Fibroblast of skin of right quadriceps (primary cell): Measurements from ENCODE around the gene CELF1.

Source experiments
- DNase-seq: peaks from one replicate; pipeline ENCODE4 v3.0.0-alpha.2; 2013

CELF1 gene

DNA sequence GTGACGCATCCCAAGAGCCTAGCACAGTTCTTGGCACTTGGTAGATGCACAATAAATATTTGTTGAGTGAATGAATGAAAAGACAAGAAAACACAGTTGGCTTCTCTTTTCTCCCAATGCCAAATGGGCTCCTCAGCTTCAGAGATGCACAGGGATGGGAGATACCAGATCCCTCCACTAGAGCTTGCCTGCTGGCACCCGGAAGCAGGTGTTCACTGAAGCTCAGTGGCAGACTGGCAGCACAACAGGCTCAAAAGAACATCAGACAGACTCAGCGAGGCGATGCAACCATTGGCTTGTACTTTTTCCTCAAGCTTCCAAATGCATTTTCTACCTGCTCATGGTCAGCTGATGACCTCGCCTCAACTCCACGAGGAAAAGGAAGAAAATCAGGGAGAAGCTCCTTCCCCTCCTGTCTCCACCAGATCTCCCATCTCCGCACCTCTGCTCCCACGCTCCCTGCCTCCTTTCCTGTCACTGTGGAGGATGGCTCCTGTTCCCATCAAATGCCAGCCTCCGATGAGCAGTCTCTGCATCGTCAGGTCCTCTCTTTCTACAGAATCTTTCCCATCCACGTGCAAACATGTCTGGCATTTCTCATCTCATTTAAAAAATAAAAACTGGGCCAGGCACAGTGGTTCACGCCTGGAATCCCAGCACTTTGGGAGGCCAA lies 109.8 kb downstream of the CELF1 start:
- DNase-seq, result no peak

DNA sequence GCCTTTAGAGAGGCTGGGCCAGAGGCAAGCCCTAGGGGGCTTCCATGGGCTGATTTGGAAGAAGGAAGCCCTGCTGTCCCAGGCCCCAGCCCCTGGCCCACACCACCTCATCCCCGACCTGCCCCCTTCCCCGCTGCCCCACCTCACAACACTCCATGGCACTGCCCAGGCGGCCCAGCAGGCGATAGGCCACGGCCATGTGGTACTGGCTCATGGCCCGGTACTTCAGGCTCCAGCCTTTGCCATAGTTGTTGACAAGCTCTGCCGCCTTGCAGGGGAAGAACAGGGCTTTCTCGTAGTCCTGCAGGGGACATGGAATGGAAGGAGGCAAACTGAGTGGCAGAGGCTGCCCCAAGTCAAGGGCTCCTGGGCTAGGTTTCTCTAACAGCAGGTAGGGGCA lies 110.4 kb downstream of the CELF1 start:
- DNase-seq, result no peak

DNA sequence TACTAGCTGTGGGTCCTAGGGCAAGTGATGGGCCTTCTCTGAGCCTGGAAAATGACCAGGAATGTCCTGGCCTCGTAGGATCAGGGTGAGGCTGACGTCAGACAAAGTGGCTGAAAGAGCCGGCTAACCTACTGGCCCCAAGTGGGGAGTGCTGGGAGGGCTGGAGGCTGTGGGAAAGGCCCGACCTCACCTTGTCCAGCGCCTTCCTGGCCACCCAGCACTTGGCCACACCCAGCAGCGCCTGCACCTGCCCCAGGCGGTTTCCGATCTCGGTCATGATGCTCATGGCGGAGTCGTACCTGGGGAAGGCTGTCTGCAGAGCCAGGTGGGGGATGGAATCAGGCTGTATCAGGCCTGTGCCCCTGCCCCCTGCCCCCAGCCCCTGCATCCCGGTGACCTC lies 111.5 kb downstream of the CELF1 start:
- no peak for DNase-seq

DNA sequence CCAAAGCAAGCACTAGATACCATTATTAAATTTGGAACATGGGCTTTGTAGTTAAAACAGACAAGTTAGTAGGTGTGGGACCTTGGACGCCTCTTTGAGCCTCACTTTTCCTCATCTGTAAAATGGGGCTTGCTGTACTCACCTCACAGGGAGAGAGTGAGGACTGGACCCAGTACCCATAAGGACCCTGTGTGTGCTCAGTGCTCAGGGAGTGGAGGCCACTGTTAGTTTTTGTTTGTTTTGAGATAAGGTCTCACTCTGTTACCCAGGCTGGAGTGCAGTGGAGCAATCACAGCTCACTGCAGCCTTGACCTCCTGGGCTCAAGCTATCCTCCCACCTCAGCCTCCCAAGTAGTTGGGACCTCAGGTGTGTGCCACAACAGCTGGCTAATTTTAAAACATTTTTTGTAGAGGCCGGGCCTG lies 112.9 kb downstream of the CELF1 start:
- no peak for DNase-seq

DNA sequence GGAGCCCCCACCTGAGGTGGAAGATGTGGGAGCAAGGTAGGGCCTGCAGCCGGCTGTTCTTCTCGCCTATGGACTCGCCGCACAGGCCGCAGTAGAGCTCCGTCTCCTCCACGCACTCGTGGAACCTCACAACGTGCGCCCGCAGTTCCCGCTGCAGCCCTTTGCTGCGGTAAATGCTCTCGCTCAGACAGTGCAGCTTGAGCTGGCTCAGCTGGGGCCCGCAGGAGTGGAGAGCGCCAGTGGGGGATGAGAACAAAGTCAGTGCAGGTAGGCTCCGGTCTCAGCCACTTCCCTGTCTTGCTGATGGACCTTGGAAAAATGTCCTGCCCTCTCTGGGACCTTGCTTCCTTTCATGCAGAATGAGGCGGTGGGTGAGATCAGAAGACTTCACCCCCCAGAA lies 114.2 kb downstream of the CELF1 start:
- DNase-seq, result no peak

DNA sequence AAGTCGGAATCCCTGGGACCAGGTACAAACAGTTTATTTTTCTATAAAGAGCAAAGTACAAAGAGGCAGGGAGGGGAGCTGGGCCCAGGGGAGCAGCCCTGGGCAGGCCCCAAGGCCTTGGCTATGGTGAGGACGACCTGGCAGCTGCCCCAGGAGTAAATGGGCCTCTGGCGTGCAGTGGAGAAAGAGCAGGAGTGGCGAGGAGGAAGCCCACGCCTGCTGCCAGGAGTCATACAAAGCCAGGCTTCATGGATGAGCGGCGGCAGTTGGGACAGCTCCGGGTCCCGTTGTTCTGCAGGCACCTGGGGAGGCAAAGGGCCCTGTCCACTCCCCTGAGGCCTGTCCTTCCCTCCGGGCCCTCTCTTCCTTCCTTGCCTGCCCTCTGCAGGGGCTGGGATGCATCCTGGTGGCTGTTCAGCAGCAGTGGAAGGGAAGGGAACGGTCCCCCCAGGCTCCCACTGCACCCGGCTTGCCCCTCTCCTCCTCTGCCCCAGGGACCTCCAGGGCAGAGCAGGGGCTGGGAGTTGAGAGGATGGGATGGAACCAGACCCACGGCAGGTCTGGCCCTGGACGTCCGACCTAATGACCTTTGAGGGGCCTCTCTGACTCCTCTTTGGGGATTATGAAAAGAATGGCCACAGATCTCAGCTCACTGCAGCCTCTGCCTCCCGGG lies 115.0 kb downstream of the CELF1 start:
- no peak for DNase-seq

DNA sequence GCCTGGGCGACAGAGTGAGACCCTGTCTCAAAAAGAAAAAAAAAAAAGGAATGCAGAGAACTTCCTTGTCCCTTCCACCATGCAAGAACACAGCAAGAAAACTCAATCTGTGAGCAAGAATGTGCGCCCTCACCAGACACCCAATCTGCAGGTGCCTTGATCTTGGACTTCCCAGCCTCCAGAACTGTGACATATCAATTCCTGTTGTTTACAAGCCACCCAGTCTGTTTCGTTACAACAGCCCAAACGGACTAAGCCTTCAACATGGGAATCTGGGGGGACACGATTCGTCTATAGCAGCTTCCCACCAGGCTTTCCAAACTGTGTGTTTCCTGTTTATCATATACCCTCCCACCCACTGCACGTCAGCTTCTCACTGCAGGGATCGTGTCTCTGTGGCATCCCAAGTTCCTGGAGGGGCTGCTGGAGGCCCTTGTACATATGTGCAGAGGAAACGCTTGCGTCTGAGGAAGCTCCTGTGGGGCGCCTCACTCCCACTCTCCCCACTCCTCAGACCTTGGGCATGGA lies 115.7 kb downstream of the CELF1 start:
- no peak for DNase-seq

DNA sequence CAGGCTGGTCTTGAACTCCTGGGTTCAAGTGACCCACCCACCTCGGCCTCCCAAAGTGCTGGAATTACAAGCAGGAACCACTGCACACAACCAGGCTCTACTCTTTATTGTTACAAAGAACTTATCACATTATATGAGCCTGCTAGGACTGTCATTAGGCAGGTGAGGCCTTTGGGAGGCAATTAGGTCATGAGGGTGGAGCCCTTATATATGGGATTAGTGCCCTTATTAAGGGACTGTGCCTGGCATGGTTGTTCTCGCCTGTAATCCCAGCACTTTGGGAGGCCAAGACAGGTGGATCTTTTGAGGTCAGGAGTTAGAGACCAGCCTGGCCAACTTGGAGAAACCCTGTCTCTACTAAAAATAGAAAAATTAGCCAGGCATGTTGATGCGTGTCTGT lies 116.2 kb downstream of the CELF1 start:
- DNase-seq, result no peak

DNA sequence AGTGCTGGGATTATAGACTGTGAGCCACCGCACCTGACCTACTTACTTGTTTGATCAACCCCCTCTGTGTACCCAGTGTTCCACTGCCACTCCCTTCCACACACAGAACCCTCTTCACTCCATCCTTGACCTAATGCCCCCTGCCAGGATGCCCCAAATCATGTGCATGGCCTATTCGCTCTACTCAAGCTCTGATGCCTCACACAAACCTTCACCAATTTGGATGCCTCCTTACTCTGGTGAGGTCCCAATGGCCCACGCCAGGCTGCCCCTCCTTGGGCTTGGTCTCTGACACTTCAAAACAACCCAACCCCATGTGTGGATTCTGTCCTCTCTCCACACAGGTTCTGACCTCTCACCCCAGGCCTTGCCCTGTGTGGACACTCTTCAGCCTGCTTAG lies 117.2 kb downstream of the CELF1 start:
- no peak for DNase-seq

DNA sequence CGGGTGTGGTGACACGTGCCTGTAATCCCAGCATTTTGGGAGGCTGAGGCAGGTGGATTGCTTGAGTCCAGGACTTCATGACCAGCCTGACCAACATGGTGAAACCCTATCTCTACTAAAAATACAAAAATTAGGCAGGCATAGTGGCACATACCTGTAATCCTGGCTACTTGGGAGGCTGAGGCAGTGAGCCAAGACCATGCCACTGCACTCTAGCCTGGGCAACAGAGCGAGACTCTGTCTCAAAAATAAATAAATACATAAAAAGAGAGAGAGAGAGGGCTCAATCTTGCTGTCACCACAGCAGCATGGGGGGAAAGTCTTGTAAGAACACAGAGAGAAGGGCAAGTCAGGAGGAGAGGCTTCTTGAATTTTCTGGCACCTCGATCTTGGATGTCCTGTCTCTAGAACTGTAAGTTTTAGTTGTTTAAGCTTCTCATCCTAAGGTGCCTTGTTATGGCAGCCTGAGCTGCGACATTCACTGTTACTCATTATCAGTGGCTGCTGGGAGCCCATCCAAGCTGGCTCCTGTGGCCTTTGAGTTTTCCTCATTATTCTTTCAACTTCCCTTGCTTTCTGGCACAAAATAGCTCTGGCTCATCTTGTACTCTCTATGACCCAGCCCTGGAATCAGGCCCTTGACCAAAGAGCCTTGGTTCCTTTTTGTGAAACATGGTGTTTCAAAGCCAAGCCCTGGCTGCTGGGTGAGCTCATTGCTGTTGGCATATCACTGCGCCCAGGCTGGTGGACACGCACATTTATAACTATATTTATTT lies 118.7 kb downstream of the CELF1 start:
- peak; percentile 23 for DNase-seq

DNA sequence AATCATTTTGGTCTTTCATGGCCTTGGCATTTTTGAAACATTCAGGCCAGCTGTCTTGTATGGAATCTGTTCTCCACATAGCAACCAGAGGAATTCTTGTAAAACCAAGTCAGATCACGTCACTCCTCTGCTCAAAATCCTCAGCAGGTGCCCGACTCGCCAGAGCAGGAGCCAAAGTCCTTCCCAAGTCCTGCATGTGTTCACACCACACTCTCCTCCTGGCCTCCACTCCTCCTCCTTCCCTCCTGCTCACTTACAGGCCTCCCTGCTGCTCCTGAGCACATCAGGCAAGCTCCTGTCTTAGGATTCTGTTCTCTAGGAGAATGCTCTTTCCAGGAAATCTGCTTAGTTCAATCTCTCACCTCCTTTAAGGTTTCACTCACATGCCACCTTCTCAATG lies 119.8 kb downstream of the CELF1 start:
- no peak for DNase-seq

DNA sequence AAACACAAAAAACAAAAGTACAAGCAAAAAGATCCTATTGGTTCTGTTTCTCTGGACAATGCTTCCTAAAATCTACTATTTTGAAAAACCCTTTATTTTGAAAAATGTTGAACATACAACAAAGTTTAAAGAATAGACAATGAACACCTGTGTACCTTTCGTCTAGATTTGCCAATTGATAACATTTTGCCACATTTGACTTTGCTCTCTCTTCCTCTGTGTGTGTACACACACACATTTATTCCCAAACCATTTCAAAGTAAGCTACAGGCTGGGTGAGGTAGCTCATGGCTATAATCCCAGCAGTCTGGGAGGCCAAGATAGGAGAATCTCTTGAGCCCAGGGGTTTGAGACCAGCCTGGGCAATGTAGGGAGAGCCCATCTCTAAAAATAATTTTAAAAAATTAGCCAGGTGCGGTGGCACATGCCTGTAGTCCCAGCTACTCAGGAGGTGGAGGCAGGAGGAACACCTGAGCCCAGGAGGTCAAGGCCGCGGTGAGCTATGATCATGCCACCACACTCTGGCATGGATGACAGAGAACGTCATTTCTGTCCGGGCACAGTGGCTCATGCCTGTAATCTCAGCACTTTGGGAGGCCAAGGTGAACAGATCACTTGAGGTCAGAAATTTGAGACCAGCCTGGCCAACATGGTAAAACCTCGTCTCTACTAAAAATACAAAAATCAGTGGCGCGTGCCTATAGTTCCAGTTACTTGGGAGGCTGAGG lies 121.4 kb downstream of the CELF1 start:
- DNase-seq, result no peak

DNA sequence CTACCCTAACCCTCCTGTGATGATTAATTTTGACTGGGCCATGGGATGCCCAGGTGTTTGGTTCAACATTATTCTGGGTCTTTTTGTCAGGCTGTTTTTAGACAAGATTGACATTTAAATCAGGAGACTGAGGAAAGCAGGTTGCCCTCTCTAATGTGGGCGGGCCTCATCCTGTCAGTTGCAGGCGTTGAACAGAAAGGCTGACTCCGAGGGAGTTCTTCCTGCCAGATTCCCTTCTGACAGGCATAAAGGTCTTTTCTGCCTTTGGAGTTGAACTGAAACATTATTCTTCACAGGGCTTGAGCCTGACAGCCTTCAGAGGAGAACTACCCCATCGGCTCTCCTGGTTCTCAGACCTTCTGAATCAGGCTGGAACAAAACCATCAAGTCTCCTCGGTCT lies 122.4 kb downstream of the CELF1 start:
- DNase-seq, result no peak

DNA sequence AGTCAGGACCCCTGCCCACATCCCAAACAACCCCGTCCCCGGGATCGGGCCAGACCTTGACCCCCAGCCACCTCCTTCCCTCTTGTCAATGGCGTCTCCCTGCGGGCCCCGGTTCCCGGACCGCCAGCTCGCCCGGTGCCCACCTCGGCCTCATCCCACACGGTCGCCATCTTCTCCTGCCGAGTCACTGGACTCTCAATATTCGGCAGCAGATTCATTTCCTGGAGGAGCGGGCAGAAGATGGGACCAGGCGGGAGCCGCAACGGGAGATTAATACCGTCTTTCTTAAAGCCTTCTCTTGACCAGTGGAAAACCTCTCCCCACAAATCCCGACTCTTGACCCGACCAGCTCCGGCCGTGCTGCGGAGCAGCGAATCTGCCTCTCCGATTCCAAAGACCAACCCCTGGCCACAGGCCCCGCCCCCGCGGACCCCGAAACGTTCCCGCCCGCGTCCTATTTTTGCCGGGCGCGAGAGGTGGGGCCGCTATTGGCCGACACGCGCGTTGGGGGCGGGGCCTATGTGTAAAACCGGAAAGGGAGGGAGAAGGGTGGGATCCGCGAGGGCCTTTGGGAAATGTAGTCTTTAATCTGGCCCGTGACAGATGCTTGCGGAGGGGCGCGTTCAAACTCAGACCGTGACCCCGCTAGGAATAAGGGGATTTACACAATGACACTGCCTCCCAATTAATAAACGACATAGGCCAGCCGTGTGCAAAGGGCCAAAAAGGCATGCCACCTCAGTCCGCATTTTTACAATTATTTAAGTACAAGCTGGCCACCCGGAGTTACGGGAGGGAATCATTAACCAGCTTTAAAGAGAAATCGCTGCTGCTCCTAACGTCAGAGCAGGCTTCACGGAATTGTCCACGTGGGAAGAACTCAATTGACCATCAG lies 126.6 kb downstream of the CELF1 start, which contains the start of gene PSMC3:
Gene PSMC3 (minus strand): TSS at position 378 of the 895 bp plus-strand sequence. CDS start 160 bp downstream, at position 218.
- DNase-seq, result peak; percentile 97

DNA sequence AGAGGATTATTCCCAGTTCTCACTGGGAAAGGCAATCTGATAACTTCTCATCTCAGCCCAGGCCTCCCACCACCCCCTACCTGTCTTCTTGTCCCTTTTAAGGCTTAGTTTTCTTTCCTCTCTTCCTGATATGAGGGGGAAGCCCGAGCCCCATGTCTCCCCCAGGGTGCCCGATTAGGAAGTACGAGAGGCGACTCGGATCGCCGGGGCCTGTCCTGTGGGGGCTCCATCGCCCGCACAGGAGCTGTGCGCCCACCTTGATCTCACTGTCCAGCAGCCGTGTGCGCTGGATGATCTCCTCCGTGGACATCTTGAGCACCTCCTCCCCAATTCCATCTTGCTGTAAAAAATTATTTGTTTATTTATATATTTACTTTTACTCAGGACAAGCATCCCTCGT lies 127.3 kb downstream of the CELF1 start:
- no peak for DNase-seq

DNA sequence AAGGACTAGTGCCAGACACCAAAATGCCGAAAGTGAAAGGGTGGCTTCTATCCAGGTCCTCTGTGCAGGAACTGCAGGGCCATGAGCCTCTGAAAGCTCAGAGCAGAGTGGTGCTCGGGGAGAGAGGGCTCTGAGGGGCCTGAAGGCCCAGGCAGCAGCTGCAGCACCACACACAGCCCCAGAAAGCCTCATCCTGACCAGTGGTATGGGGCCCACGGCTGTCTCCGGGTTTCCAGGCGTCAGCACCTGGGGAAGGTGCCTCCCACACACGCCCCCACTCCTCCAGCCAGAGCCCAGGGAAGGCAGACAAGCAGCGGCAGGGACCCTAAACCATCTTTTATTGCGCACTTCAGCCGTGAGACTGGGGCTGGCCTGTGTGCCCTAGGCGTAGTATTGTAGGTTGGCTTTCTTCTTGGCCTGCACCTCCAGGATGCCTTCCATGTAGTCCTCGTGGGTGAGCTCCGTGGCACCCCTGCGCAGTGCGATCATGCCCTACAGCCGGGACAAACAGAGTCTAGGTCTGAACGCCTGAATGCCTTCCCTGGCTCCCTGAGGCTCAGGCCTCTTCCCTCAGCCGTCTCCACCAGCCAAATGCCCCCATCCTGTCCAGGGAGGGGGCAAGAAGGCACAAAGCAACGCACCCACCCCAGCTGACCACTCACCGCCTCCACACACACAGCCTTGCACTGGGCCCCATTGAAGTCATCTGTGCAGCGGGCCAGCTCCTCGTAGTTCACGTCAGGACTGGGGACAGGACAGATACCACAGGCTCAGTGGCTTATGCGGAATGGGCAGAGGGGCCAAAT lies 134.3 kb downstream of the CELF1 start:
- DNase-seq, result no peak

DNA sequence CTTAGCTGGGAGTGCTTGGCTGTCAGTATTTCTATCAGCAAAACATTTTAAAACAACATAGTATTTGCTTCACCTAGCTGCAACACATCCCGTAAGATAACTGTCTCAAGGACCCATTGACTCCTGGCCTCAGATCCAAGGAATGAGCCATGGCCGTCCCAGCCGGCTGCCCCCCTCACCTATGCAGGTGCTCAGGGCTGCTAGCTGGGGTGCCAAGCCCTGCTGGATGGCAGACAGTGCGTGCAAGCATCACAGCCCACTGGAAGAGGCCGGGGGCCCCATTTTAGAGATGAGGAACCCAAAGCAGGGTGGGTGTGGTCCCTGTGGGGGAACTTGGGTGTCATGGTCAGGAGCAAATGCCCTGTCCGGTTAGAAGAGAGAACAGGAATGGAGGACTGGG lies 135.2 kb downstream of the CELF1 start:
- DNase-seq, result no peak

DNA sequence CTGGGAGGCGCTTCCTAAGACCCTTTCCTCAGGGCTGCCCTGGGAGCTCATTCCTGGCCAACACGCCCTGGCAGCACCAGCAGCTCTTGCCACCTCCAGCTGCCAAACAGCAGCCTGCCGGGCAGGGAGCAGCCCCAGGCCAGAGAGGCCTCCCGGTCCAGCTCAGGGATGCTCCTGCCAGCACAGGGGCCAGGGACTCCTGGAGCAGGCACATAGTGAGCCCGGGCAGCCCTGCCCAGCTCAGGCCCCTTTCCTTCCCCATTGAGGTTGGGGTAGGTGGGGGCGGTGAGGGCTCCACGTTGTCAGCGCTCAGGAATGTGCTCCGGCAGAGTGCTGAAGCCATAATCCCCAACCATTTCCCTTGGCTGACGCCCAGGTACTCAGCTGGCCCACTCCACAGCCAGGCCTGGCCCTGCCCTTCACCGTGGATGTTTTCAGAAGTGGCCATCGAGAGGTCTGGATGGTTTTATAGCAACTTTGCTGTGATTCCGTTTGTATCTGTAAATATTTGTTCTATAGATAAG lies 136.9 kb downstream of the CELF1 start:
- DNase-seq, result peak; percentile 94
